Medulla oblongata (tissue), 1 donor: Measurements from ENCODE around the gene WDR70.
"Not testable (repeated sequence)": the region's sequence is repeated elsewhere in the genome, so short reads cannot be mapped to it uniquely, and the experiment has no call there.

Source experiments
- DNase-seq: peaks from one replicate; pipeline ENCODE4 v3.0.0-alpha.2; 2015; ENCODE audit errors: extremely low spot score

The WDR70 gene

DNA sequence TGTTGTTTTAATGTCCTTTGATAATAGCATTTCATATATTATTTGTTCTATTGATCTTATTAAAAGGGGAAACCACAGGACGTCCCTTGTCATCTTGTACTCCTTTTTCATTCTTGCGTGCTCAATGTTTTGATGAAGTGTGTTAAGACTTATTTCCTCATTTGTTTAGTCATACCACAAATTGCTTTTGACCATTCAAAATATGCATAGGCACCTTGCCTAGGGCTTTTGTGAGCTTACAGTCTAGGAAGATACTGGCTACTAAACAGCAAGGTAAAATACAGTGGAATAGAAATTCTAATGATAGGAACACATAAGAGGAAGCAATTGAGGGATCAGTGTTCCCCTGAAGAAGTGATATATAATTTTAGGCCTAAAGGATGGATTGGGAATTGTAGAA is 190.3 kb downstream of the WDR70 start:
- no peak for DNase-seq

DNA sequence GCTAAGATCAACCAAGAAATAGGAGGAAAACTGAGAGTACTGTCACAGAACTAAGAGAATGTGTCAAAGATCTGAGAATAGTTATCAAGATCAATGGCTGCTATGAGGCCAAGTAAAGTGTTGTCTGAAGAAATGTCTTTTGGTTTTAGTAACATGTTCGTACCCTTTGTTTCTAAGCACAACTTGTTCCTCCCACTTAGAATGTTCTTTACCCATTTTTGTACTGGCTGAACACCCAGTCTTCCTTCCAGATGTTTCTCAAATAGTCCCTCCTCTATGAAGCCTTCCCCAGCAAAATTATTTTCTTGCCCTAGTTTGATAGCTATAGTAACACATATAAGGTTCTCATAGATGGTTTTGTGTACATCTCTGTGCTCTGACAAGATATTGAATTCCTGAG is 191.5 kb downstream of the WDR70 start:
- DNase-seq: no peak

DNA sequence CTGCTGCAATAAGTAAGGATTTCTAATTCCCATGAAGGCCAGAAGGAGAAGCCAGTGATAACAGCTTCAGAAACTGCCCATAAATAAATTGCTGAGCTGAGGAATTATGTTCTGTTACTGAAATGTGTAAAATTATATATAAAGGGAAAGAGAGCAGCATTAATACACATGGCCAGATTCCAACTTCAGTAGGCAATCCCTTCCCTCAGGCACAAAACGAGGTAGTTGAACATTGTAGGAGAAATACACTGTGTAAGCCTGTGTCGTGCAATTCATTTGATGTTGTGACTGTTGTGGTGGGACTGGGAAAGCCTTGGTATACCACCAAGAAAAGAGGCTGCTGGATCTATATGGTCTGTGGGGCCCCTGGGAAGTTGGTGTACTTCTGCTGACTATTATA is 192.9 kb downstream of the WDR70 start:
- DNase-seq: no peak

DNA sequence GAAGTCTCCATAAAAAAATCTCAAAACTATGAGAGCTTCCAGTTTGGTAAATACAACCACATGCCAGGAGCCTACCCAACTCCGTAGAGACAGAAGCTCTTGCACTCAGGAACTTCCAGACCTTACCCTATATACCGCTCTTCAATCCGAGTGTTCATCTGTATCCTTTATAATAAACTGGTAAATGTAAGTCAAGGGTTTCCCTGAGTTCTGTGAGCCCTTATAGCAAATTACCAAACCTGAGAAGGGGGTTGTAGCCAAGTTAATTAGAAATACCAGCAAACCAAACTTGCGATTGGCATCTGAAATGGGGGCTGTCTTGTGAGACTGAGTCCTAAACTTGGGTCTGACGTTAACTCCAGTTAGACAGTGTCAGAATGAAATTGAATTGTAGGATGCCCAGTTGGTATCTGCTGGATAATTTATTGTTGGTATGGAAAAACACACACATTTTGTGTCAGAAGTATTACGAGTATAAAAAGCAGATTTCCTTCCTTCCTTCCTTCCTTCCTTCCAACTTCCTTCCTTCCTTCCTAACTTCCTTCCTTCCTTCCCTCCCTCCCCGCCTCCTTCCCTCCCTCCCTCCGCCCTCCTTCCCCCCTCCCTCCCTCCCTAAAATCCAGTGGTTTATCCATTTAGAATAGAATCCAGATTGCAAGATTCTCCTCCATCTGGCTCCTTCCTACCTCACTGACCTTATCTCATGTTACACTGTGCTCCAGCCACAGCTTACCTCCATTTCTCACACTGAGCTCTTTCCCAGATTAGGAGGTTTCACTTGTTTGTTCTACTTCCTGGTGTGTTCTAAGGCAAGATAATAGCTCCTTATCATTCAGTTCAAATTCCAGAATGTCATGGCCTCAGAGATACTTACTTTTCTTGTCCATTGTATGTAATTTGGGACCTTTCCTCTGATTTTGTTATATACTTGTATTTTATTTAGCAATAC is 196.7 kb downstream of the WDR70 start:
- DNase-seq: no peak

DNA sequence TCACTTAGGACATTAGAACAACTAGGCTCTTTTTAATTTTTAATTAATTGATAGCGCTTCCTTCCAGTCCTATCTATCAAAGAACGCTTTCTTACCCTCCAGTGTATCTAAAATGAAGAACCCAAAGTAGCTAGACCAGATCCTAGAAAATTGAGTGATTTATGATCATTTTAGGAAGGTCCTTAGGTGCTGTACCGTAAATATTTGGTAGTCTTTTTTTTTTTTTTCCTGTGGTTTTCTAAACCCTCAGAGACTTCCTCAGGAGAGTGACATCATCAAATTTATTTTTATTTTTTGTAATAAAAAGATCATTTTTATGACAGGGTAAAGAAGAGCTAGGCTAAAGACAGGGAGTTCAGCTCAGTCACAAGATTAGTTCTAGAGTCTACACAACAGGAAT is 197.4 kb downstream of the WDR70 start:
- DNase-seq: no peak

DNA sequence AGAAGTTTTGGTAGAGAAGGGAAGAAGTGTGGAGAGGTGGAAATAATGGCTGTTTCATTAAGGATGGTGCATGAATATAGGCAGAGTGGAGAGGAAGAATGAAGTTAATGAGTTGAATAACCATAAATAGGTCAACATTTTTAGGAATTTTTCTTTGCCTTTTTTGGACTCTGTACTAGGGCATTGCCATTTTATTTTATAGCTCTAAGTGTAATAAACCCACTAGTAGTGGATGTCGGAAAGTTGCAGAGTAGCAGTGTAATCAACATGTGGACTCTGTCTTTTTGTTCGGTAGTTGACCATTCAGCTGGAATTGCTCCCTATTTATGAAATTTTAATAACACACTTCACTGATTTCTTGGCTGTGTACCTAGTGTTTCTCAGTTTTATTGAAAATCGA is 199.1 kb downstream of the WDR70 start:
- no peak for DNase-seq

DNA sequence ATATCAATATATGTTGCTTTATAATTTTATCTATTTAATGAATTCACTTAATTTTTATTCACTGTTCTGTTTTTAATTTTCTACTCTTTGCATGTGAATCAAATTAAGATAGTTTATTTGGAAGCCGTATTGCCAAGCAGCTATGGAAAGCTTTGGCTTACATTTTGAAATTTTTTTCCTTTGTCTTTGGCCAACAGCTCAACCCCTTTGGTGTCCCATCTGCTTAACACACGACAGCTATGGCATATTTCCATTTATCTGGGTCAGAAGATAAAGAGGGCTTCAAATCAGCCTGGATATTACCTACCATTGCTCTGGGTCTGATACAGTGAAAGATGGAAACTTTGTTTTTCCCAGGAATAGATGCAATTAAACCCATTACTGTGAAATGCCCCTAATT is 201.0 kb downstream of the WDR70 start:
- no peak for DNase-seq

DNA sequence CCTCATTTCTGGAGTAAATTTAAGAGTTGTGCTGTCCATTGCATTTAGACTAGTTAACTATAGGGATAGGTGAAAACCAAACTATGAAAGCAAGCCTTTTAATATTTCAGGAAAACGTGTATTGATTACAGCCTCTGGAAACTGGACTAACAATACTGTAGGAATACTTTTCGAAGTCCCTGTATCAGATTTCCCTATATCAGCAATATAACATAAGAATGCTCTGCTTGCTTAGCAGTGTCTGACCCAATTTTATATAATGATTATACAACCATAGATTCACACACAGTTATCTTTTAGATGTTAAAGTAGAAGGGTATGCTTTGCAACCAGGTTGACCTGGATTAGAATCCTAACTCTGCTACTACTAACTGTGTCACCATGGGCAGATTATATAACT is 203.1 kb downstream of the WDR70 start:
- no peak for DNase-seq

DNA sequence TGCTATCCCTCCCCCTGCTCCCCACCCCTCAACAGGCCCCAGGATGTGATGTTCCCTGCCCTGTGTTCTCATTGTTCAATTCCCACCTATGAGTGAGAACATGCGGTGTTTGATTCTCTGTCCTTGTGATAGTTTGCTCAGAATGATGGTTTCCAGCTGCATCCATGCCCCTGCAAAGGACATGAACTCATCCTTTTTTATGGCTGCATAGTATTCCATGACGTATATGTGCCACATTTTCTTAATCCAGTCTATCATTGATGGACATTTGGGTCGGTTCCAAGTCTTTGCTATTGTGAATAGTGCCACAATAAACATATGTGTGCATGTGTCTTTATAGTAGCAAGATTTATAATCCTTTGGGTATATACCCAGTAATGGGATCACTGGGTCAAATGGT is 214.2 kb downstream of the WDR70 start:
- not testable (repeated sequence) for DNase-seq

DNA sequence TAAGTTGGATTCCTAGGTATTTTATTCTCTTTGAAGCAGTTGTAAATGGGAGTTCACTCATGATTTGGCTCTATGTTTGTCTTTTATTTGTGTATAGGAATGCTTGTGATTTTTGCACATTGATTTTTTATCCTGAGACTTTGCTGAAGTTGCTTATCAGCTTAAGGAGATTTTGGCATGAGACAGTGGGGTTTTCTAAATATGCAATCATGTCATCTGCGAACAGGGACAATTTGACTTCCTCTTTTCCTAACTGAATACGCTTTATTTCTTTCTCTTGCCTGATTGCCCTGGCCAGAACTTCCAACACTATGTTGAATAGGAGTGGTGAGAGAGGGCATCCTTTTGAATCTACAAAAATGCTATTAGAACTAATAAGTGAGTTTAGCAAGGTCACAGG is 215.7 kb downstream of the WDR70 start:
- DNase-seq: not testable (repeated sequence)

DNA sequence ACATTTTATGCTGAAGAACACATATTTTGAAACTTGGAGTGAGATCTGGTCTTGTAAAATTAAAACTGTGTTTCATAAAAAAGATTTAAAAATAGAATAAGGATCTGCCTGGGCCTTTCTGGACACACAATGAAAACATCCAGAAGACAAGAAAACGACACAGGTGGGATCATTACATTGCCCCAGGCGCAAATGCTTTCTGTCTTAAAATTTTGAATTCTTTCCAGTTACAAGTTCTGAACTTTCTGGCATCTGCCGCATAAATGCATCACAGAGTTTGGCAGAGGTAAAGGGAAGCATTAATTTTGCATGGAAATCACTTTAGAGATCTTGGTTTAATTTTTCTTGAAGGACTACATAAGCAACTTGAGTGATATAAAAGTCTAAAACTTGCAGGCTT is 219.6 kb downstream of the WDR70 start:
- DNase-seq: no peak

DNA sequence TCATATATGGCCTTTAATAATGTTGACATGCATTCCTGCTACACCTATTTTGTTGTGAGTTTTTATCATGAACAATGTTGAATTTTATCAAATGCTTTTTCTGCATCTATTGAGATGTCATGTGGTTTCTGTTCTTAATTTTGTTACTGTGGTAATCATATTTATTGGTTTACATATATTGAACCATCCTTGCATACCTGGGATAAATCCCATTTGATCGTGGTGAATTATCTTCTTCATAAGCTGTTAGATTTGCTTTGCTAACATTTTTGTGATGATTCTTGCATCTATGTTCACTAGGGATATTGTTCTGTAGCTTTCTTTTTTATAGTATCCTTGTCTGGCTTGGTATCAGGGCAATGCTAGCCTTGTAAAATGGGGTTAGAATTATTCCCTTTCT is 222.0 kb downstream of the WDR70 start:
- DNase-seq: no peak

DNA sequence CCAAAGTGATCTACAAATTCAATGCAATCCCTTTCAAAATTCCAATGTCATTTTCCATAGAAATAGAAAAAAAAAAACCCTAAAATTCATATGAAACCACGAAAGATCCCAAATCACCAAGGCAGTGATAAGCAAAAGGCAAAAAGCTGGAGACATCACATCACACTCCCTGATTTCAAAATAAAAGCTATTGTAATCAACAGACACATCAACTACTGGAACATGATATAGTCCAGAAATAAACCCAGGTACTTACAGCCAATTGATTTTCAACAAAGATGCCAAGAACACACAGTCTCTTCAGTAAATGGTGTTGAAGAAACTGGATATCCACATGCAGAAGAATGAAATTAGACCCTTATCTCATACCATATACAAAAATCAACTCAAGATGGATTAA is 224.0 kb downstream of the WDR70 start:
- no peak for DNase-seq

DNA sequence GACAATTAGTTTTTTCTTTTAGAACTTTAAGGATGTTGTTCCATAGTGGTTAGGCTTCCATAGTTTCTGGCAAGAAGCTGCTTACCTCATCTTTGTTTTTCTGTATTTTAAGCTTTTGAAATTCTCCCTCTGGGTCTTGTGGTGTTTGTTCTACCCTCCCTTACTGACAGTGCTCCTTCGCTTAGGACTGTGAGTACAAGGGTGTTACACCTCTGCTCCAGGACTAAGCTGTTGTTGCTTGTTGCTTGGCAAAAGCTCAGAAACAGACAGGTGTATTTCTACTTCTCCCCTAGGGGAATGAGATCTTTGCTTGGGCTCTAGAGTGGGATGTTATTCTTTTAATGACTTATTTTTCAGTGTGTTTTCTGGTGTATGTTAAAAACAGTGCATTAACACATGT is 225.2 kb downstream of the WDR70 start:
- DNase-seq: no peak

DNA sequence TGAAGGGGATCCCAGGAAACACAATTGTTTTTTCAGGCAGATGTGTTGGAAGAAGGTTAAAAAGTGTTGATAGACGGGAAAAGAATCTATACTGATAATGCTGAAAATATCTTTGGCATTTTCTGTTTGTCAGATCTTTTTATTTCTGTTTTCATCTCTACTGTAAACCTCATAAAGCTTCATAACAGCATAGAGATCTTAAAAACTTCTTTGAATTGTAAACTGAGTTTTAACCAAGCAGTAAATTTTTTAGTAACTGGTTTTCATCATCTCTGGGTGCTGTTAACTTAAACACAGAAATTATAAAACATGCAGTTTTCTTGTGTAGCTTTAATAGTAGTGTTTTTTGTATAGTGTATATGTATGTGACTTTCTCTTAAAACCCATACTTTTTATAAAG is 227.0 kb downstream of the WDR70 start:
- DNase-seq: no peak

DNA sequence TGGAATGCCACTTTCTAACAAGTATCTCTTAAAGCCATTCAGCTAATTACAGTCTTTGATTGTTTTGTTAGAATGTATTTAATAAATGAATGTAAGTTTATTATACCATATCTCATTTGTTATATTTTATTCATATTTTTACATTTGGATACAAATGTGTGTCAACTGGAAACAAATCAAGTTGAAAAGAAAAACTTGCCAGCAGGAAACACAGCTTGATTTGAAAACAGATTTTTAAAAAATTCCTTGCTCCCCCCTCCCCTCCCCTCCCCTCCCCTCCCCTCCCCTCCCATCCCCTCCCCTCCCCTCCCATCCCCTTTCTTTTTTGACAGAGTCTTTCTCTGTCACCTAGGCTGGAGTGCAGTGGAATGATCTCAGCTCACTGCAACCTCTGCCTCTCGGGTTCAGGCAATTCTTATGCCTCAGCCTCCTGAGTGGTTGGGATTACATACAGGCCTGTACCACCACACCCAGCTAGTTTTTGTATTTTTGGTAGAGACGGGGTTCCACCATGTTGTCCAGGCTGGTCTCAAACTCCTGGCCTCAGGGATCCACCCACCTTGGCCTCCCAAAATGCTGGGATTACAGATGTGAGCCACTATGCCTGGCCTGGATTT is 227.6 kb downstream of the WDR70 start:
- no peak for DNase-seq

DNA sequence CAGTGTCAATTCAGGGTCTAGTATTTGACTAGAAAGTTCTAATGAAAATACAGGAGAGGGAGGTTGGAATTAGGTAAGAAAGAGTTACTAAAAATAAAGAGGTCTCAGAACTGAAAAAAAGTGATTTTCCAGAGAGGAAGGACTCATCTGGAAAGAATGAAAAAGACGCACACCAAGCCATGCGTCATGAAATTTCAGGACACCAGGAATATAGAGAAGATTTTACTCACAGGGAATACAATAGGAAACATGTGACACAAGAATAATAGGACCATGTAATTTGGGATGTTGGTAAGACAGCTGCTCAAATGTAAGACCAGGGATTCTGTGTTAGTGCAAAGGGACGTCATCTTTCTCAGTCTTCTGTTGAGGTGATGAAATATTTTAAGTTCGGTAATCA is 236.1 kb downstream of the WDR70 start:
- DNase-seq: no peak

DNA sequence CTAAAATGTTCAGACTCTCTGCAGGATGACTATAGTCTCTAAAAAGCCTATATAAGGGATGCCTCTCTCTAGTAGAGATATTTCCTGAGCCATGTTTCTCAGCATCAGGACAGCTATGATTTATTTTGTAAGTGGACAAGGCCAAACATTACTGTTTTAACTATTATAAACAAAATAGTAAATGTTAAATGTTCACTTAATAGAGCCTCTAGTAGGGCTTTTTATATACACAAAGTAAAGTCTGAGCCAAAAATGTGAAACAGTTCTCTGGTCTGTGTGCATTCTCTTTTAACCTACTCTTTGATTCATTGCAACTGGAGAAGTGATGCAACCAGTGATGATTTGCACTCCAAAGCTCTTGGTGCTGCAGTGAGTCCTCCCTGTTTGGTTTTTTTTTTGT is 240.2 kb downstream of the WDR70 start:
- no peak for DNase-seq

DNA sequence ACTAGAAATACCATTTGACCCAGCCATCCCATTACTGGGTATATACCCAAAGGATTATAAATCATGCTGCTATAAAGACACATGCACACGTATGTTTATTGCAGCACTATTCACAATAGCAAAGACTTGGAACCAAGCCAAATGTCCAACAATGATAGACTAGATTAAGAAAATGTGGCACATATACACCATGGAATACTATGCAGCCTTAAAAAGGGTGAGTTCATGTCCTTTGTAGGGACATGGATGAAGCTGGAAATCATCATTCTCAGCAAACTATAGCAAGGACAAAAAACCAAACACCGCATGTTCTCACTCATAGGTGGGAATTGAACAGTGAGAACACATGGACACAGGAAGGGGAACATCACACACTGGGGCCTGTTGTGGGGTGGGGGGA is 243.2 kb downstream of the WDR70 start:
- DNase-seq: not testable (repeated sequence)

DNA sequence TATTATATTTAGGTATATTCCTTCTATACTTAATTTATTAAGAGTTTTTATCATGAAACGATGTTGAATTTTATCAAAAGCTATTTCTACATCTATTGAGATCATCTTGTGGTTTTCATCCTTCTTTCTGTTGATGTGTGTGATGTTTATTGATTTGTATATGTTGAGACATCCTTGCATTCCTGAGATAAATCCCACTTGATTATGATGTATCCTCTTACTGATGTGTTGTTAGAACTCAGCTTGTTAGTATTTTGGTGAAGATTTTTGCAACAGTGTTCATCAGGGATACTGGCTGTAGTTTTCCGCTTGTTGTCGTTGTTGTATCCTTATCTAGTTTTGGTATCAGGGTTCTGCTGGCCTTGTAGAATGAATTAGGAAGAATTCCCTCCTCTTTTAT is 247.1 kb downstream of the WDR70 start:
- no peak for DNase-seq

DNA sequence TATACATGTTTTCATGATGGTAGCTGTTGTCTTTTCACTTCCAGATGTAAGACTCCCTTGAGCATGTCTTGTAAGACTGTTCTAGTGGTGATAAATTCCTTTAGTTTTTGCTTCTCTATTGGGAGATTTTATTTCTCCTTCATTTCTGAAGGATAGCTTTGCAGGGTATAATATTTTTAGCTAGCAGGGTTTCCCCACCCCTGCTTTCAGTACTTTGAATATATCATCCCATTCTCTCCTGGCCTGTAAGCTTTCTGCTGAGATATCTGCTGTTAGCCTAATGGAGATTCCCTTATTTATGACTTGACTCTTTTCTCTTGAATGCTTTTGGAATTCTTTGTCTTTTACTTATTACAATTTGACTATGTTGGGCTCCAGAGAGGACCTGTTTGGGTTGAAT is 249.8 kb downstream of the WDR70 start:
- no peak for DNase-seq

DNA sequence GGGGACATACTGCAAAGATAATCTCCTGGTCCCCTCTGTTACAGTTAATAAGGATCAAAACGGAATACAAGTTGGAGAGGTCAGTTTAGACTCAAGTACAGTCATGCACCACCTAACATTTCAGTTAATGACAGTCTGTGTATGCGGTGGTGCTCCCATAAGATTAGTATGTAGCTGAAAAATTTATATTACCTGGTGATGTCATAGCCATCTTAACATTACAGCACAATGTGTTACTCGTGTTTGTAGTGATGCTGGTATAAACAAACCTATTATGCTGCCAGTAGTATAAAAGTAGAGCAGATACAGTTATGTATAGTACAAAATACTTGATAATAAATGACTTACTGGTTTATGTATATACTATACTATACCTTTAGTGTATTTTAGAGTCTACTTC is 252.8 kb downstream of the WDR70 start:
- no peak for DNase-seq

DNA sequence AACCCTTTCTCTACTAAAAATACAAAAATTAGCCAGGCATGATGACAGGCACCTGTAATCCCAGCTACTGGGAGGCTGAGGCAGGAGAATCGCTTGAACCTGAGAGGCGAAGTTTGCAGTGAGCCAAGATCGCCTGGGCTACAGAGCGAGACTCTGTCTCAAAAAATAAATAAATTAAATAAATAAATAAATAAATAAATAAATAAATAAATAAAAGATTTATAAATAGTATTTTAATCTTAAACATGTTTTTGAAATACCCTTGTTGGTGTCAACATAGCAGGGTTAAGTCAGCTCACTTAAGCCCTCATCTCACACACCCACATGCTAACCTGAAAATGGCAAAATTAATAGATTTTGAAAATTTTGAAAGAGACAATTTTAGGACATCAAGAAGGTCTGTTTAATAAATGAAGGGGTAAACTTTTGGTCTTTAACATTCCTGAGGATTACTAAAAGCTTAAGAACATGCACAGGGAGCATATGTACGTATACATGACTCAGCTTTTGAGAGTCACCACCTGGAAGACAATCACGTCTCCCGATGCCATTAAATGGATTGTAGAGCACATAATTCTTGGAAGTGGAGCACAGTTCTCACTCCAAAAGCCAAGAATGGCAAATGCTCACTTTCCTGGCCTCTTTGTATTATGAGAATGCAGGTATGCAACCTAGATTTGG is 258.2 kb downstream of the WDR70 start:
- no peak for DNase-seq
